HG03442 (cell line): ENCODE measurements around the gene SPATC1L.

Experiments used
- ATAC-seq: cut with Tn5 transposase; IDR thresholded peaks from one replicate; pipeline ENCODE4 v1.9.1; 2021; ENCODE audit warnings: mild to moderate bottlenecking, moderate library complexity; ENCODE audit not compliant: unreplicated experiment

The SPATC1L gene

GRCh38 chr21:46165098-46165497 lies 19.2 kb downstream of the SPATC1L start:
- ATAC-seq = no peak

DNA sequence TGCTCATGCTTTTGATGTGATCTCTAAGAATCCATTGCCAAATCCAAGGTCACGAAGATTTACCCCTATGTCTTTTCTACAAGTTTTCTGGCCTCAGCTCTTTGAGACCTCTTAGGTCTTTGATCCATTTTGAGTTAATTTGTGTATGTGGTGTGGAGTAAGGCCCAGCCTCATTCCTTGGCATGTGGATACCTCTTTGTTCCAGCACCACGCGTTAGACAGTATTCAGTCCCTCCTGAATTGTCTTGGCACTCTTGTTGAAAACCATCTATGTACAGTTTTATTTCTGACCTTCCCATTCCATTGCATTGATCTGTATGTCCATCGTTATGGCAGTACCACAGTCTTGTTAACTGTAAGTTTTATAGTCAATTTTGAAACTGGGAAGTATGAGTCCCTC lies 20.9 kb downstream of the SPATC1L start:
- ATAC-seq = no peak

- no peak for ATAC-seq
Observed at GRCh38 chr21:46161633-46162592, 22.3 kb downstream of the SPATC1L start.

- ATAC-seq = no peak
Observed at GRCh38 chr21:46160907-46161632, 23.2 kb downstream of the SPATC1L start.

DNA sequence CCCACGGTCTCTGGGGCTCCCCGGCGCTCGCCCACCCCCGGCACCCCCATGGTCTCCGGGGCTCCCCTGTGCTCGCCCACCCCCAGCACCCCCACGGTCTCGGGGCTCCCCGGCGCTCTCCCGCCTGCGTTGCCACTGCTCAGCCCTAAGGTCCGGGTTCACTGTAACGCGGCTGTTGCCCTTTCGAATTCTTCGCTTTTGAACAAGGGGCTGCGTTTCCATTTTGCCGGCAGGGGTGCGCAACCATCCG lies 23.7 kb downstream of the SPATC1L start:
- no peak for ATAC-seq

DNA sequence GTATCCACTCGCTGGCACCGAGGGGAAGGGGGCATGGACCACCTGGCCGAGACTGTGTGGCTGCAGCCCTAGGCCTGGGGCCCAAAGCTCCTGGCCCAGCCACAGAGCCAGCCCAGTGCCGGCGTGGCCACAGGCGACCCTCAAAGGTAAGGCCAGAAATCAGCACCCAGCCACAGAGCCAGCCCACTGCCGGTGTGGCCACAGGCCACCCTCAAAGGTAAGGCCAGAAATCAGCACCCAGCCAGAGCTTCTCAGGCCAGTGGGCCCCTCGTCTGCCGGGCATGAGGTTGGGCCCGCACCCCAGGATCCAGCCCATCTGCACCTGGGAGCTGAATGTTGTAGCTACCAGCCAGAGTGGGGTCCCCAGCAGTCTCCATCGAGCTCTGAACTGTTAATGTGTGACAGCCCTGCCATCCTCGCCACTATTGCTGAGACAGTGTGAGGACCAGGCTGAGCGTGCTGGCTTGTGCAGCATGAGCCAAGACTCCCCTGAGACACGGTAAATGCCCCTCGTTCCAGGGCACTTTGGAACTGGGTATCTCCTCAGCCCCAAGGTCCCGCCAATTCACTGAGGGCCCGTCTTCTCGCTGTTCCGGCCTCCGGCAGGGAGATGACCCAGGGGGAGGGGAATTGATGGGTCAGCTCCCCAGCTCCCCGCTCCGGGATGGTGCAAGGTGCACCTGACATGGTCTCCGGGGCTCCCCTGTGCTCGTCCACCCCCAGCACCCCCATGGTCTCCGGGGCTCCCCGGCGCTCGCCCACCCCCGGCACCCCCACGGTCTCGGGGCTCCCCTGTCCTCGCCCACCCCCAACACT lies 24.2 kb downstream of the SPATC1L start:
- no peak for ATAC-seq

- no peak for ATAC-seq
Observed at GRCh38 chr21:46159390-46159789, 24.9 kb downstream of the SPATC1L start.

DNA sequence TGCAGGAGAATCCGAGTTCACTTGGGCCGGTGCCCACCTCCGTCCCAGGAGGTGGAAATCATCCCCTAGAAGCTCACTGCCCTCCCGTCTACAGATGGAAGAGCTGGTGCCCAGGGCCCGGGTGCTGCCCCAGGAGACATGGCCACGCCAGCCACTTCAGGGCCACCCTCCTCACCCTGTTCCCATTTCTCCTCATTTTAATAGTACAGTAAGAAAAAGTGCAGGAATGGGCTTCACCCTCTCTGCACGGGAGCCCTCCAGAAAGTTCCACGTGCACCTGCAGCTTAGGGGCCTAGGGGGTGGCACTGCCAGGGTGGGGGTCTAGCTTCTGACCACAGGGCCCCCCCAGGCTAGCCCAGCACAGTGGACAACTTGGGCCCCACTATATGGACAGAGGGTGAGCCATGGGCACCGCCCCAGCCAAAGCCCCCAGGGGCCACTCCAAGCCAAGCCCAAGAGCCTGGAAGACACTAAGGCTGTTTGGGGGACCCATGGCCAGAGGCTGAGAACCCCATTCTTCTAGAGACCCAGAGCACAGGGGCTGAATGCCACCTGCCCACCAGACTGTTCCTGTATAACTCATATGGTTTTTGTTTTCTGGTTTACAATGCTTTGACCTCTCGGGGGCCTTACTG lies 25.5 kb downstream of the SPATC1L start:
- no peak for ATAC-seq

DNA sequence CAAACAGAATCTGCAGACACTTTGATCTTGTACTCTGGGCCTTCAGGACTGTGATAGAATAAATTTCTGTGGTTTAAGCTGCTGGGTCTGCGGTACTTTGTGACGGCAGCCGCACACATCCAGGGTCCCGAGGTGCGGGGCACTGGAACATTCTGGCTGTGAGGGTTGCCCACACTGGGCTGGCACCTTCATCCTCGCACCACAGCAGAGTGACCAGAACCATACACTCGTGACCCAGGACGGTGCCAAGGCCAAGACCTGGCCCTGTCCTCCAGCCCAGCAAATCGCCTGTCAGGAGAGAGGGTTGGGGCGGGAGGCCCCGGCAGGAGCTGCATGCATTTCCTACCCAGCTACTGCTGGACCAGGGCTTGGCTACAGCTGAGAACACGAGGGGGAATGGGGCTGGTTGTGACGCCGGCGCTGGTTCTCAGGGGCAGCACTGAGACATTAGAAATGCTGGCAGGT lies 26.2 kb downstream of the SPATC1L start:
- ATAC-seq = no peak

- no peak for ATAC-seq
Observed at GRCh38 chr21:46157396-46157986, 26.8 kb downstream of the SPATC1L start.

DNA sequence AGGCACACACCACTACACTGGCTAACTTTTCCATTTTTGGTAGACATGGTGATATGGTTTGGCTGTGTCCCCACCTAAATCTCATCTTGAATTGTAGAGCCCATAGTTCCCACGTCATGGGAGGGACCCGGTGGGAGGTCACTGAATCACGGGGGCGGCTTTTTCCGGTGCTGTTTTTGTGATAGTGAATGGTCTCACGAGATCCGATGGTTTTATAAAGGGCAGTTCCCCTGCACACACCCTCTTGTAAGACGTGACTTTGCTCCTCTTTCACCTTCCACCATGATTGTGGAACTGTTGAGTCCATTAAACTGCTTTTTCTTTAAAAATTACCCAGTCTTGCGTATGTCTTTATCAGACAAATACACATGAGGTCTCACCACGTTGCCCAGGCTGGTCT lies 27.6 kb downstream of the SPATC1L start:
- ATAC-seq = no peak

DNA sequence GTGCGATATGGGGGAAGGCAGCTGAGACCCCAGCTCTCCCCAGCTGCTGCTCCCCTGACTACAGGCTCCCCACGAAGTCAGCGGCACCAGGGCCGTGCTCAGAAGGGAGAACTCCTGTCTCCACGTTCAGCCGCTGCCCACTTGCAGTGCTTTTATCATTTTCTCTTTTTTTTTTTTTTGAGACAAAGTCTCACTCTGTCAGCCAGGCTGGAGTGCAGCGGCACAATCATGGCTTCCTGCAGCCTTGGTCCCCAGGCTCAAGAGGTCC lies 27.9 kb downstream of the SPATC1L start:
- ATAC-seq = no peak

- ATAC-seq = no peak
Observed at GRCh38 chr21:46155514-46156377, 28.5 kb downstream of the SPATC1L start, which contains the start of gene FTCD. TSS of gene FTCD (minus strand) at chr21:46155579. CDS start at chr21:46155523, 56 bp downstream.

GRCh38 chr21:46154955-46155513 lies 29.2 kb downstream of the SPATC1L start:
- ATAC-seq = no peak

- no peak for ATAC-seq
Observed at GRCh38 chr21:46154155-46154954, 29.9 kb downstream of the SPATC1L start.

DNA sequence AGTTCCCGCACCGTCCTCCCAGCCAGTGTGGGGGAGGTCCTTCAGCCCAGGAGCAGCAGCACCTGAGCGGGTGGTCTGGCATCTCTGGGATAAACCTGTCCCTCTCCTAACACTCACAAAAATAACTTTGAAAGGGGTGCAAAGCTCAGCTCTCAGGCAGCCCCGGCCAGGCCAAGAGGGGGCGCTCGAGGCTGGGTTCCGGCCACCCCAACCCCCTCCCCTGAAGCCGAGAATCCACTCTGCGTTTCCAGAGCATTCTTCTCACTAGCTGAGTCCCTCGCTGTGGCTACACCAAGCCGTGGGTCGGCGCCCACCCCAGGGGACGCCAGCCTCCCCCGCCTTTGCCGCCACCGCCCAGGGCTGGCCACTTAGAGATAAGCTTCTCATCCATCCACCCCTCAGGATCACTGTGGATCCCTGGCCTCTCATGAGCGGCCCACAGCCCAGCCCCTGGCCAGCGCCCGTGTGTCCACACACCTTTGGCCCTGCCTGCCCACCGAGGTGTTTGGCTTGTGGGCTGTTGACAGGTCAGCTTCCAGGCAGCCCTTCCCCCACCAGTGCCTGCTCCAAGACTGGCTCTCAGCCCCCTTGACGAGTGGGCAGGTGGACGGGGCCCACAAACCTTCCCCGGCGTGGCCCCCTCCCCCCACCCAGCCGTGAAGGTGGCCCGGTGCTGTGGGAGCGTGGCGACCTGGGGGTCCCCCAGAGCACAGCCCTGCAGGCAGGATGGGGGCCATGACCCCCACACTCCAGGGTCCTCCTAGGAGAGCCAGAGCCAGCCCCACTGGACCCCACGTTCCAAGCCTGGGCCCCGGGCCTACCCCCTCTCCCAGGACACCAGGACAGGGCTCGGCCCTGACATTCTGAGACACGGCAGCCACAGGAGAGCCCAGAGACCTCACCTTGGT lies 30.8 kb downstream of the SPATC1L start:
- ATAC-seq = no peak

DNA sequence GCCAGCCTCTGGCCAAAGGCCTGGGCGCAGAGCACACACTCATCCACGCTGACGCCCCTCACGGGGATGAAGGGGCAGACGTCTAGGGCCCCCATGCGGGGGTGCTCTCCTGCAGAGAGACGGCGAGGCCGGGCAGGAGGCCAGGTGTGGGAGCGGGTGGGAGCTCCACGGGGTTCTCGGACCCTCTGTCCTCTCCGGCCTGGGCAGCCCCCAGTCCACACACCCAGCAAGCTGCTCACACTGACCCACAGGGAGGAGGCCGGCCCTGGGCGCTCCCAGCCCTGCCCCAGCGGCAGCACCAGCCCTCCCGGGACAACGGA lies 31.4 kb downstream of the SPATC1L start:
- no peak for ATAC-seq
